GM19438 (cell line): Measurements from ENCODE around the gene OPCML.

Source experiments
- ATAC-seq: cut with Tn5 transposase; IDR thresholded peaks from one replicate; pipeline ENCODE4 v1.9.1; 2021; ENCODE audit warnings: low read depth; ENCODE audit not compliant: unreplicated experiment

The OPCML gene

DNA sequence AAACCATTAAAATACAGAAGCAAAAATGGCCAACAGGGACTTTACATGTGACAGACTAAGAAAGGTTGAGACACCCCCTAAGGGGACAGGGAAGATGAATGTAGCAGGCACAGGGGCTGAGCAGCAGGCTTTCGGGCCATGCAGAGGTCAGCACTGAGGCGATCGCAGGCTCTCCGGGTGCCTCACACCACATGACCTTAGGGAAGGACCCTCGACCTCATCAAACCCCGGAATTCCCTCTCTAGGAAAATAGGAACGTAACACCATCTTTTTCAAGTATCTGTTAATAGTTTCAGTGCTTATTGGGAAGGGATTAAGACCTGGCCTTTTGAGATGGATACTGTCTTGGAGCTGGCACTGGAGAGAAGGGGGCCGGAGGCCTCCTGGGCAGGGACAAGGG, 27.4 kb downstream of the OPCML start:
- ATAC-seq = no peak

DNA sequence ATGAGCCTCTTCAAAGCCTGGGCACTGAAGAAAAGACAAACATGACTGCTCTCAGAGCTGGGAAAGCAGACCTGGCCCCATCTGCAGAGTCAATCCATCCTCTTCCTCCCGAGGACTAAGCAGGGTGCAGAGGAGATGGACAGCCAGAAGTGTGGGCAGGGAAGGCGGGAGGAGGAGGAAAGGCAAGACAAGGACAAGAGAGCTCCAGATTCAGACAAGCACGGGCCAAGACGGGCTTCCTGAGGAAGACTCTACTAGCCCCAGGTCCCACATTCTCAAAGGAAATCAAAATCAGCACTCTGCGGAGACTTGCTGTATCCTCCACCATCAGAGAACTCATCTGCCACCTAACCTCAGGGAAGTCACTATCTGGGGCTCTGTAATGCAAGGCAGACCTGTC, 28.5 kb downstream of the OPCML start:
- no peak for ATAC-seq

DNA sequence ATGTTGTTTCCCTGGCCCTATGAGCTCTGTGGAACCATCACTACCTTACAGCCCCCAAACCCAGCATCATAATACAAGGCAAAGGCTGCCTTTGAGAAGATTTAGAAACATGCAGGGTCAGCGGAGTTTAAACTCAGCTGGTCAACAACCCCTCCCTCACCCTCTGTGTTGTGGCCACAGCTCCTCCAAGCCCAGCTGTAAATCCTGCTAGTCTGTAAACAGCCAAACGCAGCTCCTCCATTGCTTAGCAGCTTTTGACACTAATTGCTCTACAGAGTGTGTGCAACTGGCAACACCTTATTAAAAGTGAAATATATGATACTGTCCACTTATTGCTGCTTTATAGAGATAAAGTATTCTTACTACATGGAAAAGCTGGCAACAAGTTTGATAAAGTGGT, 29.1 kb downstream of the OPCML start:
- no peak for ATAC-seq

DNA sequence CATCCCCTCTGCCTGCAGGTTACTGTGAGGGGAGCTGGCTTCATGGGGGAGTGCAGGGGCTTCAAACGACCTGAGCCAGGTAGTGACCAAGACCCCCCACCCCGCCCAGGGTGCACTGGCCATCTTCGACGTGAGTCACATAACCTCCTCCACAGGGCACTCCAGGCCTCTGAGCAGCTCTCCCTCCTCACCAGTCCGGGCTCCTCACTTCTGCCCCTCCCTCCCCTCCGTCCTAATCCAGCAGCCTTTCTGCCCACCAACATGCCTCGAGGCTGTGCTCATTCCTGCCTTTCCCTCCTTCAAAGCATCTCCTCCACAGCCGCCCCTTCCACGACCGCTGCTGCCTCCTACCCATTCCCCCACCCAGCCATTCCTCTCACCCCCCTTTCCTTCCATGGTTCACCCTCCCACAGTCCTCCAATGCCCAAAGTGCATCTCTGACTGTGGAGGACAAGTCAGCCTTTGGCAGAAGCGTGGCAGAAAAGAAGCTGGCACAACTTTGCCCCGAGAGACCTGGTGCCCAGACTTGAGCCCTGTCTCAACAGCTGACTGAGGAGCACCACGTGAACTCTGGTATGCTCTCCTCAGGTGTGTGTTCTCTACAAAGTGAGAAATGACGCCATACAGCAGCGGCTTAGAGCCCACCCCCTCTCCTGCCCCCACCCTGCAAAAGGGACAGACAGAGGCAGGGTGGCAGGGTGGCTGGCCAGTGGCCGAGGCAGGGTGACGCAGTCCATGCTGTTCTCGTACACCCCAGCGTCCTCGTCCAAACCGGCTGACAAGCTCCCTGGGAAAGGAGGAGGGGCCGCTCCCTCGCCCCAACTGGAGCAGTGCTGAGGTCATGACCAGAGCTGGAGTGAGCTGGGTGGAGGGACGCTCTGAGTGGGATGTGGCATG, 30.4 kb downstream of the OPCML start:
- no peak for ATAC-seq

DNA sequence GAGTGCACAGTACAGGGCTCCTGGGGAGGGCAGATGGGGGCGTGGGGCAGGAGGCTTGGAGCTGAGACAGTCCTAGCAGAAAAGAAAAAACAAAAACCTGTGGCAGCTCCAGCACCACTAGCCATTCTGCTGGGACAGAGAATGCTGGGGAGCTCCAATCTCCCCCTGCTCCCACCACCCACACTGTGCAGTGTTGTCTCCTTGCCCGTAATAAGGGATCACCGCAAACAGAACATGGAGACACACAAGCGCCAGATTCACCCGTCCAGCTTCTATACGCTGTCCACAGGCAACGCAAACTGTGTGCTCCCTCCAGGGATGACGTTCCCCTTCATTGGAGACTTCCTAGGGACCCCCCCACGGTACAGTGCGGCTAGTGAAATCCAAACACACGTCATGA, 31.4 kb downstream of the OPCML start:
- ATAC-seq = no peak

DNA sequence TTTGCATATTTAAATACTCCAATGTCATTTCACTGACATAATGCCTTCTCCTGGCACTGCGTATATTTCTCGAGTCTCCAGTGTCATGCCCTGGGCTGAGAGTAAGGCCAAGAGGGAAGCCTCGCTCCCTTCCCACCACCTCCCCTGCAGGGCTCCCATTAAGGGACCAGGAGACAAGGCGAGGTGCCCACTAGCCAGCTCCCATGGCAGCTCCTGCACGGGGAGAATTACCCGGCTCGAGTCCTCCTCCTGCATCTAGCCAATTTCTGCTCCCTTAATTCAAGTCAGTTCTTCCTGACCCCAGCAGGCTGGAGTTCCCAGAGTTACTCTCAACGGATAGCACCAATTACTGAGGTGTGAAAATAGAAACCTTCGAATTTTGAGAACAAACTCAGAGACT, 31.9 kb downstream of the OPCML start:
- ATAC-seq = no peak

DNA sequence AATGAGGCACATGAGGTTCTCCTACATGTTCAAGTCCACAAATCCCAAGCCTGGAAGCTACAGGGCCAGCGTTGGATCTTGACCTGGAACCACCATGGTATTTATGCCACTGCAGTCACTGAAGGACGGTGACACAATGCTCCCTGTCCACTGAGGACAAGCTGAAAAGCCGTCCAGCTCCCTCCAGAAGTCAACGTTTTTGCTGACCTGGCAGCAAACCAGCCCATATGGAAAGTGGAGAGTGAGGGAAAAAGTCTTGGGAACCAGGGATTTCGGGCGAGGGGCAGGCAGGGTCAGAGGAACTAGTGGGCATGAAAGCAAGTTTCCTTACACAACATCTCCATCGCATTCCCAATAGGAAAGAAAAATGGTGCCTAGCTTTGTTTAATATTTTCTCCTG, 33.3 kb downstream of the OPCML start:
- ATAC-seq = no peak

DNA sequence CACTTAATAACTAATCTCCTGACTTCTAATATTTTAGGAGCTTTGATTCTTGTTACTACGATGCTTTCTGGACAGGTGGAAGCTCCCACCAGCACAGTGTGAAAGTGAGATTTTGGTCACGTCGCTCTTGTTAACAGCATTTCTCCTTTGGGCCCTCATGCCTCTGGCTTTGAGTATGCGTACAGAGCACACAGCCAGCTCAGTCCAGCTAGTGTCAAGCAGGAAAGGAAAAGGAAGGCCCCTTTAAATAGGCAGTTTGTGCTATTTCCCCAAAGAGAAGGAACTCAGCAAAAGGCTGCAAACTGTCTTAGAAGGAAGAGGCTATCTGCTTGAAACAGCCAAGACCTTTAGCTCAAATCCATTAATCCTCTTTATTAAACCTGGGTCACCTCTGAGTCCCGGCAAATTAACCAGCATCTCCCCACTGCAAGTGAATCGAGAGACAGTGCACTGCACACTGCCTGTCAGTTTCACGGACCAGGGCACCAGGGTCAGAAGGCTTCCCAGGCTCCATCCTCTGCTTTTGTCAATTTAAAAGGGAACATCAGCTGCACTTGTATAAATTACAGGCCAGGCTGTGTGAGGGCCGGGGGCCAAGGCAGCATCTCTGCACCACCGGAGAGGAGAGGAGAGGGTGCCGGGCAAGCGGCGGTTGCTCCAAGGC, 34.7 kb downstream of the OPCML start:
- no peak for ATAC-seq

DNA sequence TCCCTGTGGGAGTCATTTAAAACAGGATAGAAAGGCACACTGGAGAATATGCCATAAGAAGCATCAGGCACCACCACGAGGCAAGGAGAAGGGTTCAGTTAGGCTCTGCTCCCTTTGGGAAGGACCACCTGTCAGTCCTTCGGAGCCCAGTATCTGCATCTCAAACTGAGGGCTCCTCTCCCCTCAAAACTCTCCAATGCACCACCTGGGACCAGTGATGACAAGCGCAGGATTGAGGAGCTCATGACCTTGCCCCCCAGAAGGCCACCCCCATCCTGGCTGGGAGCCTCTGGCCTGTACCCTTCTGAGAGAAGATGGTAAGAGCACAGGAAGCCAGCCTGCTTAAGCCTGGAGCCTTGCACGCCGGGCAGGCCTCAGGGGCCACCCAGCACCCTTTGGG, 39.4 kb downstream of the OPCML start:
- no peak for ATAC-seq

DNA sequence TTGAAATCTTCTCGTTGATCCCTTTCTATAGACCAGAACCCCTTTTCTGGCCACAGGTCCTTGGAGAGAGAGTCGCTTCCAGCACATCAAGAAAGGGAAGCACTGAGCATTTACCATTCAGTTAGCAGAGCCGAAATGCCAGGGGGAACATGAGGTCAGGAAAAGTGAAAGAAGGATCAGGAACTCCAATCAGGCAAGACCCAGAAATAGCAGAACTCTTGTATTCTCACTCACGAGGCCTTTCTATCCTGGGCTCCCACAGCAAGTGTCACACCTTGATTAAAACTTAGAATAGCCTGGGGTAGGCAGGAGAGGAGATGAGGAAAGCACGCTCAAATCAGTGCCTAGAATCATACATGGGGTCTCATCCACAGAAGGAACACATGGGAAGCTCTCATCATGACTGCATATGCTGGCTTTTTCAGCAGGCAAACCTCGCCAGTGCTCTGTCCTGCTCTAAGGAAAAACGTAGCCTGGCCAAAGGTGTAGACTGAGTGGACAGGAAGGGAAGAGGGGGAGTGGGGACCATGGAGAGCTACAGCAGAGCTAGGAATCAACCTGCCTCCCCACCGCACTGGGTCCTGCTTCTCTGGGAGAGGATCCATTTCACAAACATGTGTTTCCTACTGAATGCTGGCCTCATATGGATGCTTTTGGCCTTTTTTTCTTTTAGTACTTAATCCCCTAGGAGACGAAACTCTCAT, 40.5 kb downstream of the OPCML start:
- no peak for ATAC-seq

DNA sequence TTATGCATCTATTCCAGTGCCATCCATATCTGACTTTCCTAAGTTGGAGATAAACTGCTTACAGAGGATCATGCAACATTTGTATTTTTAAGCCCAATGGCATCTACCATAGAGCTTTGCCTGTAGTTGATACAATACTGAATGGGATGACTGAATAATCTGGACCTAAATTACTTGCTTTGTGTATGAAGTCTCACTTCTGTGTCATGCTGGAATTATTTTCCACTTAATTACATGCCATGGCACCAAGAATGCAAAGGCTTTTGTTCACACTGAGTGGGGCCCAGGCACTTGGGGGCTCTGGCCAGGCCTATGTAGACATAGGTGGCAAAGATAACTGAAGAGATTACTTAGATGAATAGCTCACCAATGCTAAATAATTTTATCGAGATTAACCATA, 51.6 kb downstream of the OPCML start:
- ATAC-seq = no peak

DNA sequence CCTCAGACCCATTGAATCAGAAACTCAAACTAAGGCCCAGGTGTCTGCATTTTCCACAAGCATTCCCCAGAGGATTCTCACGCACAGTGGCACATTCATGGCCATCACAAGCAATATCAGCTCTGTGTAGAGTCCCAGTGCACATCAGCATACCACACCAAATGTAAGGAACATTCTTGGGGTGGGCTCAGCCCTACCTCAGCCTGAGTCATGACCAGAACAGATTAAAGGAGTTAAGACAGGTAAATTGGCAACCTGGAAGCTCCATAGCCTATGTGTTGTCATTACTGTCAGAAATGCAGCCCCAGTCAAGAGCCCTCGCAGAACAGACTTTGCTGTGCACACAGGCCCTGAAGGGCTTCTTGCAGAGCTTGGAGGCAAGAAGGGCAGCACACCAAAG, 53.1 kb downstream of the OPCML start:
- ATAC-seq = no peak

DNA sequence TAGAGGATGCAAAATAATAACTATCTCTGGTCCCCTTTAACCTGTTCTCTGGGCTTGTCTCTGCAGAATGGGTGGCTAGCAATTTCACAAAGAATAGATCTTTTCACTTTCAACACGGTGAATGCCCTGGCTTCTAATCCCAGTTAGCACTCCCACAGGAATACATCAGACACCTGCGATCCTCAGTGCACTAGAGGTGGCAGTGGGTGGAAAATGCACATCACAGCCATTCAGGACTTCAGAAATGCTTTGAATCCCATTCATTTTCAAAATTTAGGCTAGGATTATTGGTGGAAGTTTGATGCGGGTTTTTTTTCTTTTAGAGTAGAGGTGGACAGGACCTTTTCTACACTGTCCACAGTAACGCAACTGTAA, 55.1 kb downstream of the OPCML start:
- no peak for ATAC-seq

DNA sequence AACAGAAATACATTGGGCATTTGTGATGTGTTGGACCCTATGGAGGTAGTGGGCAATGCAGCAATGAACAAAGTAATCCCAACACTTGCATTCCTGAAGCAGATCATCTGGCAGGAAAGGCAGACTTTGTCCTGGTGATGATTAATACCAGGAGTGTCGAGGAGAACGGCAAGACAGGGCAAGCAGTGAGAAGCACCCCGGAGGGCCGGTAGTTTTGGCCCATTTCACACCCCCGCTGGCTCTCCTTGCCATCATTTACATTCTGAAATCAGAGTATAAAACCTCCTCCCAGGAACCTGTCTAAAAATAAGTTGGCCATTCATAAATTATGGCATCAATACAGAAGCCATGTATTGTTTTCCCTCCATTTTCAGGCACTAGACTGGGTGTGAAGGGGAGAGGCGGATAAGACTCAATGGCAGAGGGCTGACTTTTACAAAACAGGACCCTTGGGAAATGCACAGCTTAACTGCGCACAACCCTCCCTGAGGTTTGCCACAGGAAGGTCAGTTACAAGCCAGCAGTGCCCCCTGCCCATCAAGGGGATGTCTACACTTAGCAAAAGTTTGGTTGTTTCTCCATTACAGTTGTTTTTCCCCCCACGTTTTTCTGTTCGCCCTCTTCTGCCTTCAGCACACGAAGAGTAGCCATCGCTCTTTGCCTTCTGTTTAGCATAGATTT, 55.6 kb downstream of the OPCML start:
- ATAC-seq = no peak

DNA sequence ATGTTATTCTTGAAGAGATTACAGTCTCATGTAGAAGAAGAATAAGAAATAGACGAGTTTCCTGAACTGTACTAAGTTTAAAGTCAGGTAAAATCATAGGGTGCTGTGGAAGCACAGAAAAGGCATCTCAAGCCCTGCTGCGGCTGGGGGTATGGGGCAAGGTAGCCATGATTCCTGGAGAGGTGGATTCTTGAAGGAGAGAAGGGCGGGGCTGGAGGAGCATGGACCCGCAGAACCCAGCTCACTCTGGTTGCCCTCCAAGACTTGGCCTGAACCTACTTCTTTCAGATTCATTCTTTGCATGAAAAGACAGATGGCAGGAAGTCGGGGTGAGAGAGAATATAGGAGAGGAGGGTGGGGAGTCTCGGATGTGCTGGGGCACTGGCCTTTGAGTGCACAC, 57.8 kb downstream of the OPCML start:
- no peak for ATAC-seq

DNA sequence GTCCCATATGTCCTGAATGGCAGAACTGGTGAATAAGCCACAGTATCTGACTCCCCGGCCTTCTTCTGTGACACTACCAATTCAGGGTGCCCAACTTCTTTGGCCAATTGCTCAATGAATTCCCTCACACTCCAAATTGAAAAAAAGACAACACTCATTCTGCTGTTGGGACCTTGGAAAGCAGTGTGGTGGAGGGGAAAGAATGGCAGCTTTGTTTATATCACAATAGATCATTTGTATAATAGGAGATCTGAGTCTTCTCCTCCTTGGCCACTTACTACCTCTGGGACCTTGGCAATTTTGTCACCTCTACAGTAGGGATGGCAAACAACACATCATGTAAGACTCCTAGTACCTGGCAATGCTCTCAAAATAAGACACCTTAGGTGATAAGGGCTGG, 64.6 kb downstream of the OPCML start:
- ATAC-seq = no peak

DNA sequence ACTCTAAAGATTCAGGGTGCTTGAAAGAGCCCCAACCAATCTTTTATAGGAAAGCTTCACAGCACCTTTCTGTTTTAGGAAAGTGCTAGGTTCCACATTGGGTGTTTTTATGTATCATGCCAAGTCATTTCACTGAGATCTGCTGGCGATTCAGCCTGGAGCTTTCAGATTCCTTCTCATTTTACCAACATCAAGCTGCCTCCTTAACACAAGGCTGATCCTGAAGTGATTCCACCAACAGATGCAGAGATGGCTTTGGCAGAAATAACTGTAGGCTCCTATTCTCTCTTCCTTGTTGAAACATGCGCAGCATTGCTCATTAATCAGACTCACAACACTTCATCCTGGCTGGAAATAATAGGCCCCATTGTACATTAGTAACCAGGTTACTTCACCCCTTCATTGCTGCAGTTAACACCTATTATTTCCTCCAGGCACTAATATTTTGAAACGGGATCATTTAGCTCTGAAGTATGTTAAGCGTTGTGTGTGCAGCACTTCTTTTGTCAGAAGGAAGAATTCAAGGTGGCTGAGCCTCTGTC, 89.0 kb downstream of the OPCML start:
- ATAC-seq = no peak

DNA sequence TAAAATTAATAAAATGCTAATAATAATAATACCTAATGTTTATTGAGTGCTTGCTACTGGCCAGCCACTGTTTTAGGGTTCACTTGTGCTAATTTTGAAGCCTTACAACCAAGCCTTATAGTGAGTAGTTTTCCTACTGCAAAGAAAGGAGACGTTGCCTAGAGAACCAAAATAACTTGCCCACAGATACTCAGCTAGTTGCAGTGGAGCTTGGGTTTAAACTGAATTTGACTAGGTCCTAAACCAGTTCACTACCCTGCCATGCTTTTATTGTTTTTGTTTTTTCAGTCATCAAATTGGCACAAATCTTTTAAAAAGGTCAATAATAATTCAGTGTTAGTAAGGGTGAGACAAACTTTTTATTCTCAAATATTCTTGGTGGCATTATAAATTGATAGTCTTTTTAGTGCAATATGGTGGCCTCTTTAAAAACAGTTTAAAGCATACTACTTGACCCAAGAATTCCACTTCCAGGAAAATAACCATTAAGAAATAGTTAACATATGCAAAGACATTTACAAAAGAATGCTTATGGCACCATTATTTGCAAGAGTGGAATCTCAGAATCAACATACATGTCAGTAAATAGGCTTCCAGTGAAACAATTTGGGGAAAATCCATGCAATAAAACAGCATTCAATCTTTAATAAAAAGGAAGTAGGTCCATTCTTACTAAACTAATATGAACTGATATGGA, 90.2 kb downstream of the OPCML start:
- no peak for ATAC-seq

DNA sequence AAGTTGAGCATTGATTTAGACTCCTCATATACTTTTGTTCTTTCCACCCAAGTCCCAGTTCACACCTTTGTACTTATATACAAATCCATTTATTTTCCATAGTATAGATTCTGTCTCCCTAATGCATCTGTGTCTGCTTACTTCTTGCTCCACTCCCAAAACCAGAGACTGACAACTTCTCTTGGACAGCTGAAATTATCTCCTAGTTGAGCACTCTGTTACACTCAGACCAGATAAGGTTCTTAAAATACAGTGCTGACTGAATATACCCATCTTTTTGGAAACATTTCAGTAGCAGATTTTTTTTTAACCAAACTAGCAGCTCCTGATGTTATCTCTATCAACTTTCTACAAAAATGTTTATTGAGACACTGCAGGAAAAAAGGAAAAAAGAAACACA, 106.3 kb downstream of the OPCML start:
- no peak for ATAC-seq

DNA sequence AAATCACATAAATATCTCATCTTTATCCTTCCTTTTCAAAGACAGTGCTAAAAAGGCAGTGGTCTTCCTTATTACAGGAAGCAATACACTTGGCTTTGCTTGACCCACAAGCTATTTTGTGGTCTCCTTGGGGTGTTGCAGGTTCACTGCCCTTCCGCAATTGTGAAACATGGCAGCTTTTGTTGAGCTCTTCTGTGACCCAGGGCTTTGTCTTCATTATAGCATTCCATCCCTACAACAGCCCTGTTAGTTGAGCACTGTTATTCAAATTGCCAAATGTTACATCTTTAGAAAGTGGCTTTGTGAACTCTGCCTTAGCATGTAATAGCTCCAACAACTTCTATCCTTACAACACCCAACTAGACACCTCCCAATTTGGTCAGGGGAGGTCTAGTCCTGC, 107.1 kb downstream of the OPCML start:
- ATAC-seq = no peak
